ENCODE measurements around the gene ZNF678. TPM values are rescaled to one million over a fixed set of nuclear protein-coding genes. Genes with fewer than 3 reads are reported as not detected.
"Not testable (repeated sequence)": the region's sequence is repeated elsewhere in the genome, so short reads cannot be mapped to it uniquely, and the experiment has no call there.

The ZNF678 gene
- total and polyA plus RNA-seq, 3 experiments from 2014 or later: 4.0 to 8.5 (median 8.2) TPM

DNA sequence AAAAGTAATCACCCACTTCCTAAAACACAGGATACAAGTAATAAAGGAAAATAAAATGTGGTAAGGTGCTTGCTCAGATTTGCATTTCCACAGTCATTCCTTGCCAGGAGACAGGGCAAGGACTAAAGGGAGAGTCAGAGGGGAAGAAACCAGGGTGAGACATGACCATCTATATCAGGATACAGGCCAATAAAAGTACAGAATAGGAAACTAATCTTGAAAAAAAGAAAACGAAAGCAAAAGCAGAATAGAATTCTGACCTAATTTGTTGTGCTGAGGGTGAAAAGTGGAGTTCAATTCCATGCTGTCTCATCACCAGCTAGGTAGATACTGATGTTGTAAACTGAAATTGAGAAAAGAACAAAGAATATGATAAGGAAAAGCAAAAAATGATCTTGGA, 144.5 kb downstream of the ZNF678 start:
- Mint-ChIP-seq H3K36me3 (peaks cover 4 to 37% (median 4%) of the 10 kb centered on the region in 3 donors), H3K27ac (peak overlapping the region in 6 of 8 donors; percentile 22 to 94 (median 82)), H3K4me3 (peak overlapping the region in 6 of 7 donors; percentile 53 to 75 (median 66)), H3K4me1 (peaks cover 11 to 14% (median 11%) of the 10 kb centered on the region in 3 donors), H3K27me3 (peaks cover under 1 to 2% of the 10 kb centered on the region in 2 donors), H3K9me3 (peaks cover 13 to 39% (median 34%) of the 10 kb centered on the region in 5 donors)
- Histone ChIP-seq H3K4me3 (ENCODE audit: low read length) (peak overlapping the region; percentile 1), H3K27ac (ENCODE audit: low read depth, low read length) (no peak overlapping the region), H3K27me3 (ENCODE audit: insufficient read depth, low read length, poor library complexity, severe bottlenecking) (no peaks in the 10 kb centered on the region), H3K36me3 (ENCODE audit: insufficient read depth, low read length) (no peaks in the 10 kb centered on the region), H3K4me1 (ENCODE audit: insufficient read depth, low read length) (no peaks in the 10 kb centered on the region), H3K9me3 (ENCODE audit: low read length) (no peaks in the 10 kb centered on the region)
- ChIA-PET POLR2A (no interaction called here), CTCF (no interaction called here)
- DNase-seq: no peak

DNA sequence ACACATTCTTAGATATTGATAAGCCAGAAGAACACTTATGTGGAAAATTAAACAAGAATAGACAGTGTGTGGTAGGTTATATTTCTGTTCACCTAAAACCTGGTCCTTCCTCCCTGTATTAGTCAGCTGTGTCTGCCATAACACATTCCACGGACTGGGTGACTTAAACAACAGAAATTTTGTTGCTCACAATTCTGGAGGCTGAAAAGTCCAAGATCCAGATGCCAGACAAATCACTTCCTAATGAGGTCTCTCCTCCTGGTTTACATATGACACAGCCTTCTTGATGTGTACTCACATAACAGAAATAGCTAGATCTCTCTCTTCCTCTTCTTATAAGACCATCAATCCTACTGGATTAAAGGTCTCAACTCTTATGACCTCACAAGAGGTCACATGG, 146.1 kb downstream of the ZNF678 start:
- Mint-ChIP-seq H3K9me3 (peaks cover under 1 to 29% (median 24%) of the 10 kb centered on the region in 5 donors), H3K4me1 (peaks cover 11 to 14% (median 11%) of the 10 kb centered on the region in 3 donors), H3K36me3 (peaks cover 0 to 28% (median 4%) of the 10 kb centered on the region in 3 donors), H3K27ac (no peak overlapping the region), H3K27me3 (peaks cover 0 to 2% of the 10 kb centered on the region in 2 donors), H3K4me3 (no peak overlapping the region)
- DNase-seq: no peak
- ChIA-PET CTCF (no interaction called here), POLR2A (no interaction called here)
- Histone ChIP-seq H3K9me3 (ENCODE audit: low read length) (no peaks in the 10 kb centered on the region), H3K27me3 (ENCODE audit: insufficient read depth, low read length, poor library complexity, severe bottlenecking) (no peaks in the 10 kb centered on the region), H3K4me1 (ENCODE audit: insufficient read depth, low read length) (no peaks in the 10 kb centered on the region), H3K4me3 (ENCODE audit: low read length) (no peak overlapping the region), H3K36me3 (ENCODE audit: insufficient read depth, low read length) (no peaks in the 10 kb centered on the region), H3K27ac (ENCODE audit: low read depth, low read length) (no peak overlapping the region)

DNA sequence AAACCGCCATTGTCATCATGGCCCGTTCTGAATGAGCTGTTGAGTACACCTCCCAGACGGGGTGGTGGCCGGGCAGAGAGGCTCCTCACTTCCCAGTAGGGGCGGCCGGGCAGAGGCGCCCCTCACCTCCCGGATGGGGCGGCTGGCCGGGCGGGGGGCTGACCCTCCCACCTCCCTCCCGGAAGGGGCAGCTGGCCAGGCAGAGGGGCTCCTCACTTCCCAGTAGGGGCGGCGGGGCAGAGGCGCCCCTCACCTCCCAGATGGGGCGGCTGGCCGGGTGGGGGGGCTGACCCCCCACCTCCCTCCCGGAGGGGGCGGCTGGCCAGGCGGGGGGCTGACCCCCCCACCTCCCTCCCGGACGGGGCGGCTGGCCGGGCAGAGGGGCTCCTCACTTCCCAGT, 147.1 kb downstream of the ZNF678 start:
- DNase-seq; H3K27ac ChIP-seq (ENCODE audit: low read depth, low read length); H3K36me3 ChIP-seq (ENCODE audit: insufficient read depth, low read length); H3K27me3 Mint-ChIP-seq; H3K4me1 ChIP-seq (ENCODE audit: insufficient read depth, low read length); H3K27me3 ChIP-seq (ENCODE audit: insufficient read depth, low read length, poor library complexity, severe bottlenecking); H3K4me3 Mint-ChIP-seq; POLR2A ChIA-PET; H3K4me3 ChIP-seq (ENCODE audit: low read length); H3K27ac Mint-ChIP-seq; CTCF ChIA-PET; H3K9me3 ChIP-seq (ENCODE audit: low read length): not testable (repeated sequence)
- Mint-ChIP-seq H3K4me1 (peaks cover 11 to 14% (median 11%) of the 10 kb centered on the region in 3 donors), H3K9me3 (peaks cover 9 to 33% (median 24%) of the 10 kb centered on the region in 5 donors), H3K36me3 (peaks cover under 1 to 36% (median 2%) of the 10 kb centered on the region in 3 donors)

DNA sequence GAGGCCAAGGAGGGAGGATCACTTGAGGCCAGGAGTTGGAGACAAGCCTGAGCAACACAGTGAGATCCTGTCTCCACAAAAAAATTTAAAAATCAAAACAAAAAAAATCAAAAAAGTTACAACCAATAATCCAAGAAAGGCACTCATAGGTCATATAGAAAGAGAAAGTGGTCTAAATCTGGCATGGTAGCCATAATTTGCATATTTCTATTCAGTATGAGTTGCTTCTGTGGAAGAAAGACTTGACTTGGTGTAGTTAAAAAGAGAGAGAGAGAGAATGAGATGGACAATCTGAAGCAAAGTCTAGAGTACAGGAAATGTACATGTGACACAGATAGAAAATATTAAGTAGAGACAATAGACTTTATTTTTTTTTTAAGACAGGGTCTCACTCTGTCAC, 149.3 kb downstream of the ZNF678 start:
- Histone ChIP-seq H3K9me3 (ENCODE audit: low read length) (no peaks in the 10 kb centered on the region), H3K4me1 (ENCODE audit: insufficient read depth, low read length) (no peaks in the 10 kb centered on the region), H3K4me3 (ENCODE audit: low read length) (no peak overlapping the region), H3K27ac (ENCODE audit: low read depth, low read length) (no peak overlapping the region), H3K27me3 (ENCODE audit: insufficient read depth, low read length, poor library complexity, severe bottlenecking) (no peaks in the 10 kb centered on the region), H3K36me3 (ENCODE audit: insufficient read depth, low read length) (no peaks in the 10 kb centered on the region)
- Mint-ChIP-seq H3K27me3 (peaks cover 0 to 2% of the 10 kb centered on the region in 2 donors), H3K4me3 (no peak overlapping the region), H3K4me1 (peaks cover 8 to 11% (median 9%) of the 10 kb centered on the region in 3 donors), H3K27ac (no peak overlapping the region), H3K9me3 (peaks cover 27 to 48% (median 39%) of the 10 kb centered on the region in 5 donors), H3K36me3 (peaks cover 1 to 51% (median 6%) of the 10 kb centered on the region in 3 donors)
- DNase-seq: no peak
- CTCF ChIA-PET: no interaction called here
- POLR2A ChIA-PET: no interaction called here

DNA sequence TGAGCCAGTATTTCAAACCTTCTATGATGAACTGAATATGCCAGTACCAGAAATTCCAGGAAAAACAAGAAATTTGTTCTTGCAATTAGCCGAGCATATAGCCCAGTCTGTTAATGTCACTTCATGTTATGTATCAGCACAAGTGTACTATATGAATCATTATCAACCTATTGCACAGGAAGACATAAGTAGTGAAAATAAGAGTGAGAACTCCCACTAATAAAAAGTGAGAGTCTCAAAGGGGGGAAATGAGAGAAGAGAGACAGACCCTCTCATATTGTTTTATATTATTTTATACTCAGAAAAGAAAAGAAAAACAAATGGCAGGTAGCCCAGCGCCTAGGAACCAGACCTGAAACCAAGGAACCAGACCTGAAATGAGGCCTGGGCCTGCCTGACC, 155.6 kb downstream of the ZNF678 start:
- no peaks in the 10 kb centered on the region for H3K36me3 ChIP-seq (ENCODE audit: insufficient read depth, low read length)
- H3K9me3 ChIP-seq (ENCODE audit: low read length): peaks cover 8% of the 10 kb centered on the region
- H3K4me1 ChIP-seq (ENCODE audit: insufficient read depth, low read length): no peaks in the 10 kb centered on the region
- Mint-ChIP-seq H3K27ac (no peak overlapping the region), H3K36me3 (peaks cover 4 to 76% (median 7%) of the 10 kb centered on the region in 3 donors), H3K4me3 (no peak overlapping the region), H3K9me3 (peaks cover 56 to 90% (median 86%) of the 10 kb centered on the region in 5 donors), H3K4me1 (no peaks in the 10 kb centered on the region), H3K27me3 (peaks cover 3 to 9% of the 10 kb centered on the region in 2 donors)
- POLR2A ChIA-PET: no interaction called here
- no peak overlapping the region for H3K4me3 ChIP-seq (ENCODE audit: low read length)
- DNase-seq: no peak
- CTCF ChIA-PET: no interaction called here
- H3K27me3 ChIP-seq (ENCODE audit: insufficient read depth, low read length, poor library complexity, severe bottlenecking): no peaks in the 10 kb centered on the region
- H3K27ac ChIP-seq (ENCODE audit: low read depth, low read length): no peak overlapping the region

DNA sequence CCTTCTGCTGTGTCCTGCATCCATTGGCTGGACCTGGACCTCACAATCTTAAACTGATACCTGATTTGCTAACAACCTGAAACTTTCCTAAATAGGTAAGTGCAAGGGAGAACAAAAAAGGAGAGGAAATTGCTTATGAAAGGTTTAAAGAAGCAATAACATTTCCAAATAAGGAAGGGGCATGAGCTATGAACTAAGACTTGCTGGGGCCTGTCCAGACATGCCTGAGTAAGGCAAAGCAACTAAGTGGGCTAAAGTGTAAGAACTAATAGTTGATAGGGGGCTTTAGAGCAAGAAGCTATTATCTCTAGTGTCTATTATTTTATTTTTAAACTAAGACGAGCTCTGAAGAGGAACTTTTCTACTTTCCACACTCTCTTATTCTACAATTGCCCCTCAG, 160.1 kb downstream of the ZNF678 start:
- no peaks in the 10 kb centered on the region for H3K36me3 ChIP-seq (ENCODE audit: insufficient read depth, low read length)
- no peak for DNase-seq
- no peaks in the 10 kb centered on the region for H3K4me1 ChIP-seq (ENCODE audit: insufficient read depth, low read length)
- Mint-ChIP-seq H3K9me3 (peaks cover 29 to 49% (median 47%) of the 10 kb centered on the region in 5 donors), H3K4me1 (peaks cover 4 to 5% (median 5%) of the 10 kb centered on the region in 3 donors), H3K27ac (no peak overlapping the region), H3K27me3 (peaks cover 7 to 11% of the 10 kb centered on the region in 2 donors), H3K4me3 (no peak overlapping the region), H3K36me3 (peaks cover 3 to 38% (median 4%) of the 10 kb centered on the region in 3 donors)
- H3K4me3 ChIP-seq (ENCODE audit: low read length): no peak overlapping the region
- H3K27me3 ChIP-seq (ENCODE audit: insufficient read depth, low read length, poor library complexity, severe bottlenecking): no peaks in the 10 kb centered on the region
- no peak overlapping the region for H3K27ac ChIP-seq (ENCODE audit: low read depth, low read length)
- ChIA-PET CTCF (interaction anchor here (1.4 kb wide), 1 partner anchor 181 kb away, joined by 4 read pairs; no protein-coding TSS in a partner anchor), POLR2A (no interaction called here)
- peaks cover 8% of the 10 kb centered on the region for H3K9me3 ChIP-seq (ENCODE audit: low read length)

DNA sequence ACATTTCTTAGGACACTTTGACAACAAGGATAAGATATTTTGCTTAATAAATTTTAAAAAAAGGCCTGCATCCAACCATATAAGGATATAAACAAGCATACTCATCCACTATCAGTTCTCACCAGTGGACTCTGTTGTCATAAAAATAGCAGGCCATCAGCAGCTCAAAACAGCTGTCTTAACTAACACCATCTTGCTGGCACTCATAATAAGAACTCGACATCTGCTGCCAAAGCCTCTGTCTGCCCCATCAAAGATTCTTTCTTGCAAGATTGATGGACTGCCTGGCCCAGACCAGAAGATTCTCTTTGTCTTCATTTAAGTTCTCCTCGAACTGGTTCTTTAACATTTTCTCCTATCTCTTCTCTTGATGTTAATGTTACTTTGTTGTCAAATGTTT, 161.7 kb downstream of the ZNF678 start:
- POLR2A ChIA-PET: no interaction called here

DNA sequence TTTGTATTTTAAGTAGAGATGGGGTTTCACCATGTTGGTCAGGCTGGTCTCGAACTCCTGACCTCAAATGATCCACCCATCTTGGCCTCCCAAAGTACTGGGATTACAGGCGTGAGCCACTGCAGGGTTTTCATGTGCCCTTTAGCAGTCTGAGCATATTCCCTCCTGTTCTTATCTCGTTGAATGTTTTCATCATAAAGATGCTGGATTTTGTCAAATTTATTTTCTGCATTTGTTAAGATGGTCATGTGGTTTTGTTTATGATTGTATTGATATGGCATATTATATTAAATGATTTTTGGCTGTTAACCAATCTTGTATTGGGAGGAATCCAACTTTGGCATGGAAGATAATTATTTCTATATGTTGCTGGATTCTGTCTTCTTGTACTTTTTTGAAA, 163.0 kb downstream of the ZNF678 start:
- no peak overlapping the region for H3K4me3 ChIP-seq (ENCODE audit: low read length)
- H3K27ac ChIP-seq (ENCODE audit: low read depth, low read length): no peak overlapping the region
- H3K9me3 ChIP-seq (ENCODE audit: low read length): no peaks in the 10 kb centered on the region
- Mint-ChIP-seq H3K9me3 (peaks cover 13 to 21% (median 20%) of the 10 kb centered on the region in 5 donors), H3K27ac (no peak overlapping the region), H3K4me3 (peak overlapping the region in 2 of 7 donors; percentile 20 to 84), H3K4me1 (peaks cover 14 to 24% (median 20%) of the 10 kb centered on the region in 3 donors), H3K36me3 (peaks cover 2 to 18% (median 2%) of the 10 kb centered on the region in 3 donors), H3K27me3 (peaks cover 7 to 9% of the 10 kb centered on the region in 2 donors)
- no peaks in the 10 kb centered on the region for H3K27me3 ChIP-seq (ENCODE audit: insufficient read depth, low read length, poor library complexity, severe bottlenecking)
- ChIA-PET CTCF (no interaction called here), POLR2A (no interaction called here)
- no peak for DNase-seq
- H3K4me1 ChIP-seq (ENCODE audit: insufficient read depth, low read length): peaks cover 16% of the 10 kb centered on the region
- H3K36me3 ChIP-seq (ENCODE audit: insufficient read depth, low read length): no peaks in the 10 kb centered on the region

More for the DNA sequence above, 161.7 kb downstream of the ZNF678 start:
- Histone ChIP-seq H3K27ac (ENCODE audit: low read depth, low read length) (no peak overlapping the region), H3K27me3 (ENCODE audit: insufficient read depth, low read length, poor library complexity, severe bottlenecking) (no peaks in the 10 kb centered on the region), H3K4me1 (ENCODE audit: insufficient read depth, low read length) (peaks cover 14% of the 10 kb centered on the region), H3K9me3 (ENCODE audit: low read length) (peaks cover 3% of the 10 kb centered on the region), H3K36me3 (ENCODE audit: insufficient read depth, low read length) (no peaks in the 10 kb centered on the region), H3K4me3 (ENCODE audit: low read length) (no peak overlapping the region)
- no peak overlapping the region for H3K27ac Mint-ChIP-seq
- H3K27me3 Mint-ChIP-seq: peaks cover 7 to 10% of the 10 kb centered on the region in 2 donors
- peaks cover 11 to 19% (median 16%) of the 10 kb centered on the region in 3 donors for H3K4me1 Mint-ChIP-seq
- H3K36me3 Mint-ChIP-seq: peaks cover 1 to 29% (median 4%) of the 10 kb centered on the region in 3 donors
- peaks cover 16 to 34% (median 32%) of the 10 kb centered on the region in 5 donors for H3K9me3 Mint-ChIP-seq
- DNase-seq: no peak
- CTCF ChIA-PET: no interaction called here
- H3K4me3 Mint-ChIP-seq: no peak overlapping the region

Data from CD8-positive, alpha-beta memory T cell (primary cell).